A673 (cell line): Measurements from ENCODE around the gene NXPE4. TPM values are rescaled to one million over a fixed set of nuclear protein-coding genes. Genes with fewer than 3 reads are reported as not detected.
"Not testable (repeated sequence)": the region's sequence is repeated elsewhere in the genome, so short reads cannot be mapped to it uniquely, and the experiment has no call there.

Experiments used
- Bru-seq: library from RNA; stranded (reverse); fragments of 400-500 nt; gene quantifications from one replicate; lab custom pipeline; 2021; lab: Mats Ljungman, UMichigan
- BruChase-seq, 2 experiments: library from RNA; stranded (reverse); fragments of 400-500 nt; gene quantifications; one replicate each; lab custom pipeline; 2021; lab: Mats Ljungman, UMichigan
- BruUV-seq: library from RNA; stranded (reverse); fragments of 400-500 nt; replicated peaks from 2 replicates; lab custom pipeline; 2021; lab: Mats Ljungman, UMichigan
- CTCF ChIA-PET: fragments of 300-600 bp; sonication (Branson Sonifier 250); formaldehyde crosslinking; loops from one replicate; lab custom pipeline; 2022; ENCODE audit warnings: antibody characterized with exemption; lab: Charles Lee
- POLR2A ChIA-PET: fragments of 300-600 bp; sonication (Branson Sonifier 250); formaldehyde crosslinking; loops from one replicate; lab custom pipeline; 2022; ENCODE audit warnings: antibody characterized with exemption; ENCODE audit not compliant: low non-redundant PET; lab: Charles Lee
- DNase-seq: peaks from one replicate; pipeline ENCODE4 v3.0.0-alpha.2; 2015; ENCODE audit warnings: low spot score
- H3K27ac ChIP-seq: fragments of 200-600 bp; sonication (generic); 2 replicates; pipeline ENCODE4 v1.5.1; 2016; ENCODE audit warnings: mixed run types, low read depth, mild to moderate bottlenecking, mixed read lengths, antibody characterized with exemption, low read length; ENCODE audit not compliant: poor library complexity, severe bottlenecking
- H3K27me3 ChIP-seq: fragments of 200-600 bp; sonication (generic); replicated peaks from 2 replicates; pipeline ENCODE4 v1.6.1; 2017; ENCODE audit warnings: mixed run types, low read depth, mild to moderate bottlenecking, mixed read lengths, antibody characterized with exemption, low read length; ENCODE audit not compliant: insufficient read depth, poor library complexity
- H3K36me3 ChIP-seq: fragments of 200-600 bp; sonication (generic); 2 replicates; pipeline ENCODE4 v1.6.1; 2016; ENCODE audit warnings: mixed run types, mild to moderate bottlenecking, mixed read lengths, antibody characterized with exemption, low read length; ENCODE audit not compliant: insufficient read depth, poor library complexity, severe bottlenecking
- H3K4me1 ChIP-seq: fragments of 200-600 bp; sonication (generic); 2 replicates; pipeline ENCODE4 v1.6.1; 2017; ENCODE audit warnings: mixed run types, mild to moderate bottlenecking, mixed read lengths, antibody characterized with exemption, low read length; ENCODE audit not compliant: insufficient read depth, poor library complexity, severe bottlenecking
- H3K4me3 ChIP-seq: fragments of 200-600 bp; sonication (generic); 2 replicates; pipeline ENCODE4 v1.5.1; 2016; ENCODE audit warnings: low read depth, mixed run types, mild to moderate bottlenecking, mixed read lengths, low read length; ENCODE audit not compliant: poor library complexity, severe bottlenecking
- H3K9me3 ChIP-seq: fragments of 200-600 bp; sonication (generic); 2 replicates; pipeline ENCODE4 v1.6.1; 2016; ENCODE audit warnings: mixed run types, low read depth, mild to moderate bottlenecking, mixed read lengths, antibody characterized with exemption, low read length; ENCODE audit not compliant: poor library complexity, severe bottlenecking
- EZH2 ChIP-seq: fragments of 200-600 bp; sonication (generic); IDR thresholded peaks from 2 replicates; pipeline ENCODE4 v1.6.1; 2017; ENCODE audit warnings: borderline replicate concordance, low read depth, mild to moderate bottlenecking, mixed read lengths, antibody characterized with exemption, low read length; ENCODE audit not compliant: poor library complexity, severe bottlenecking
- intact Hi-C: fragments of 100-400 bp; cut with micrococcal nuclease; formaldehyde crosslinking; loops from one replicate; pipeline ENCODE4 v1.10.0; 2022; ENCODE audit not compliant: unreplicated experiment
- long read RNA-seq: library from polyadenylated mRNA; stranded (forward); transcript quantifications from one replicate; pipeline ENCODE4 v2.0.0, GENCODE V29; 2022
- total RNA-seq: library from RNA; stranded (reverse); gene quantifications from 2 replicates; pipeline ENCODE4 v1.2.3, GENCODE V29; 2021
- TF ChIP-seq, protein P1 (sequence below): fragments of 300-800, 200-600 bp; sonication (generic); conservative IDR thresholded peaks from 2 replicates; pipeline ENCODE4 v1.5.1; 2017; ENCODE audit warnings: low read depth, mild to moderate bottlenecking, antibody characterized with exemption, low read length, moderate library complexity, mixed read lengths

Gene NXPE4
- total RNA-seq, result not detected in 2 replicates
- Bru-seq, nascent RNA, result not detected
- BruChase-seq, experiment 1, labeled RNA remaining after a 2-hour chase, result not detected
- not detected for BruChase-seq, experiment 2, labeled RNA remaining after a 6-hour chase
- long read RNA-seq, result 0 reads

GRCh38 chr11:114595571-114595970, at the start of gene NXPE4:
TSS of gene NXPE4 (minus strand) at chr11:114595786. CDS start at chr11:114594759, 1,027 bp downstream.
- BruUV-seq, result no TSS peak
- no peaks in the 10 kb centered on the region for H3K27me3 ChIP-seq
- DNase-seq, result no peak
- no peak within 1 kb of the TSS for H3K4me3 ChIP-seq
- no peak for TF ChIP-seq EZH2
- TF ChIP-seq, protein P1, sequence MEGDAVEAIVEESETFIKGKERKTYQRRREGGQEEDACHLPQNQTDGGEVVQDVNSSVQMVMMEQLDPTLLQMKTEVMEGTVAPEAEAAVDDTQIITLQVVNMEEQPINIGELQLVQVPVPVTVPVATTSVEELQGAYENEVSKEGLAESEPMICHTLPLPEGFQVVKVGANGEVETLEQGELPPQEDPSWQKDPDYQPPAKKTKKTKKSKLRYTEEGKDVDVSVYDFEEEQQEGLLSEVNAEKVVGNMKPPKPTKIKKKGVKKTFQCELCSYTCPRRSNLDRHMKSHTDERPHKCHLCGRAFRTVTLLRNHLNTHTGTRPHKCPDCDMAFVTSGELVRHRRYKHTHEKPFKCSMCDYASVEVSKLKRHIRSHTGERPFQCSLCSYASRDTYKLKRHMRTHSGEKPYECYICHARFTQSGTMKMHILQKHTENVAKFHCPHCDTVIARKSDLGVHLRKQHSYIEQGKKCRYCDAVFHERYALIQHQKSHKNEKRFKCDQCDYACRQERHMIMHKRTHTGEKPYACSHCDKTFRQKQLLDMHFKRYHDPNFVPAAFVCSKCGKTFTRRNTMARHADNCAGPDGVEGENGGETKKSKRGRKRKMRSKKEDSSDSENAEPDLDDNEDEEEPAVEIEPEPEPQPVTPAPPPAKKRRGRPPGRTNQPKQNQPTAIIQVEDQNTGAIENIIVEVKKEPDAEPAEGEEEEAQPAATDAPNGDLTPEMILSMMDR, result no peak
- CTCF ChIA-PET, result no interaction called here
- no peaks in the 10 kb centered on the region for H3K9me3 ChIP-seq
- H3K4me1 ChIP-seq, result no peaks in the 10 kb centered on the region
- intact Hi-C loops, result no loop called here
- H3K27ac ChIP-seq, result no peak within 1 kb of the TSS
- POLR2A ChIA-PET, result no interaction called here
- no peaks in the 10 kb centered on the region for H3K36me3 ChIP-seq

- BruUV-seq, H3K9me3 ChIP-seq, H3K4me1 ChIP-seq, intact Hi-C loops, CTCF ChIA-PET, DNase-seq, H3K36me3 ChIP-seq, H3K27ac ChIP-seq, H3K27me3 ChIP-seq, H3K4me3 ChIP-seq, POLR2A ChIA-PET: not testable (repeated sequence)
These were observed 43.9 kb upstream of the NXPE4 start for GRCh38 chr11:114639440-114639839.

GRCh38 chr11:114631445-114631965, 35.9 kb upstream of the NXPE4 start:
- POLR2A ChIA-PET, H3K27ac ChIP-seq, H3K9me3 ChIP-seq, BruUV-seq, H3K27me3 ChIP-seq, H3K4me1 ChIP-seq, intact Hi-C loops, DNase-seq, H3K4me3 ChIP-seq, CTCF ChIA-PET, H3K36me3 ChIP-seq: not testable (repeated sequence)

GRCh38 chr11:114625294-114625693, 29.7 kb upstream of the NXPE4 start:
- no peaks in the 10 kb centered on the region for H3K27me3 ChIP-seq
- POLR2A ChIA-PET, result no interaction called here
- DNase-seq, result no peak
- no peak overlapping the region for H3K27ac ChIP-seq
- BruUV-seq, result no TSS peak
- no peaks in the 10 kb centered on the region for H3K36me3 ChIP-seq
- CTCF ChIA-PET, result no interaction called here
- H3K4me3 ChIP-seq, result no peak overlapping the region
- intact Hi-C loops, result no loop called here
- H3K9me3 ChIP-seq, result peaks cover 20% of the 10 kb centered on the region
- no peaks in the 10 kb centered on the region for H3K4me1 ChIP-seq
- no peak for TF ChIP-seq EZH2
- TF ChIP-seq, protein P1, result no peak
